ENCODE results near the gene COX7A2.

DNA sequence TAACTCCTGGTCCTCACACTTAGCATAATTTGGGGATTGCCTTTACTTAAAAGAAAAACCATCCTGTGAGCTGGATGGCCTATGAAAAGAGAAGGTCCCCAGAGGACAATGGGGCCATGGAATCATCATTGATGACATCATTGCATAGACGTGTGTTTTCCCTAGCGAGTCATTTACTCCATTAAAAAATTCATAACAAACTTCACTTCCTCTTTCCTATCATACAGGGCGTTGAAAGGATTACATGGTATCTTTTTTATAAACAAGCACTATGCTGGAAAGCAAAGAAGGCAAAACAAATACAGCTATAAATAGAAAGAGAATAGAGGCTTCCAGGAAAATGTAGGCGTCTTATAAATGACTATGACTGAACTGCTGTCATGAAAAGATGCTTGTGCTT is 26.4 kb downstream of the COX7A2 start:
- TF ChIP-seq, protein P1, sequence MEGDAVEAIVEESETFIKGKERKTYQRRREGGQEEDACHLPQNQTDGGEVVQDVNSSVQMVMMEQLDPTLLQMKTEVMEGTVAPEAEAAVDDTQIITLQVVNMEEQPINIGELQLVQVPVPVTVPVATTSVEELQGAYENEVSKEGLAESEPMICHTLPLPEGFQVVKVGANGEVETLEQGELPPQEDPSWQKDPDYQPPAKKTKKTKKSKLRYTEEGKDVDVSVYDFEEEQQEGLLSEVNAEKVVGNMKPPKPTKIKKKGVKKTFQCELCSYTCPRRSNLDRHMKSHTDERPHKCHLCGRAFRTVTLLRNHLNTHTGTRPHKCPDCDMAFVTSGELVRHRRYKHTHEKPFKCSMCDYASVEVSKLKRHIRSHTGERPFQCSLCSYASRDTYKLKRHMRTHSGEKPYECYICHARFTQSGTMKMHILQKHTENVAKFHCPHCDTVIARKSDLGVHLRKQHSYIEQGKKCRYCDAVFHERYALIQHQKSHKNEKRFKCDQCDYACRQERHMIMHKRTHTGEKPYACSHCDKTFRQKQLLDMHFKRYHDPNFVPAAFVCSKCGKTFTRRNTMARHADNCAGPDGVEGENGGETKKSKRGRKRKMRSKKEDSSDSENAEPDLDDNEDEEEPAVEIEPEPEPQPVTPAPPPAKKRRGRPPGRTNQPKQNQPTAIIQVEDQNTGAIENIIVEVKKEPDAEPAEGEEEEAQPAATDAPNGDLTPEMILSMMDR (IDR thresholded peaks at IDR 0.05), result no peak
- TF ChIP-seq EZH2phosphoT487 (IDR thresholded peaks at IDR 0.05), result no peak

Measured in neural progenitor cell (in vitro differentiated cells).